Subcutaneous abdominal adipose tissue (tissue), 5 donors: Measurements from ENCODE around the gene ERF.
A peak's percentile ranks its signal among the peaks of the same experiment; 100 is the strongest.

Experiments
- H3K27ac ChIP-seq: one replicate; pipeline ENCODE4 v1.7.0; 2013; ENCODE audit warnings: low read depth, mild to moderate bottlenecking, inconsistent platforms, low read length, moderate library complexity
- H3K27me3 ChIP-seq, 5 donors: one replicate each; pipeline ENCODE4 v1.7.0; 2013; ENCODE audit warnings: low read length in 5 of 5, inconsistent platforms in 1 of 5; ENCODE audit not compliant: control insufficient read depth in 5 of 5, insufficient read depth in 4 of 5
- H3K36me3 ChIP-seq, 5 donors: one replicate each; pipeline ENCODE4 v1.7.0; 2013; ENCODE audit warnings: low read length in 5 of 5; ENCODE audit not compliant: control insufficient read depth in 5 of 5, insufficient read depth in 5 of 5
- H3K4me1 ChIP-seq, 5 donors: one replicate each; pipeline ENCODE4 v1.7.0; 2013; ENCODE audit warnings: low read length in 5 of 5, mild to moderate bottlenecking in 3 of 5, moderate library complexity in 1 of 5; ENCODE audit not compliant: control insufficient read depth in 5 of 5, insufficient read depth in 5 of 5
- H3K4me3 ChIP-seq, 5 donors: one replicate each; pipeline ENCODE4 v1.7.0; 2013; ENCODE audit warnings: low read length in 5 of 5, low read depth in 1 of 5
- H3K9ac ChIP-seq, 5 donors: one replicate each; pipeline ENCODE4 v1.7.0; 2013; ENCODE audit warnings: low read length in 5 of 5, mild to moderate bottlenecking in 4 of 5, moderate library complexity in 3 of 5
- H3K9me3 ChIP-seq, 5 donors: one replicate each; pipeline ENCODE4 v1.7.0; 2013; ENCODE audit warnings: low read length in 5 of 5; ENCODE audit not compliant: control insufficient read depth in 5 of 5
- donor health status: healthy.
- donor health status: healthy.
- donor health status: healthy.
- donor health status: healthy.
- donor health status: healthy.

ERF gene

GRCh38 chr19:42250183-42250665 lies 4.7 kb downstream of the ERF start:
- Histone ChIP-seq H3K27ac (peak overlapping the region; percentile 76), H3K4me3 (peak overlapping the region in 3 of 5 donors; percentile 27 to 54 (median 49)), H3K4me1 (peaks cover 13 to 60% (median 49%) of the 10 kb centered on the region in 5 donors), H3K36me3 (peaks cover 0 to 26% (median 18%) of the 10 kb centered on the region in 5 donors), H3K9me3 (no peaks in the 10 kb centered on the region), H3K9ac (peak overlapping the region in 1 of 5 donors; percentile 53), H3K27me3 (no peaks in the 10 kb centered on the region)

GRCh38 chr19:42249769-42250168 lies 5.2 kb downstream of the ERF start:
- Histone ChIP-seq H3K27ac (peak overlapping the region; percentile 76), H3K4me1 (peaks cover 13 to 64% (median 53%) of the 10 kb centered on the region in 5 donors), H3K27me3 (no peaks in the 10 kb centered on the region), H3K4me3 (peak overlapping the region in 2 of 5 donors; percentile 13 to 54), H3K9ac (peak overlapping the region in 1 of 5 donors; percentile 51), H3K36me3 (peaks cover 0 to 26% (median 18%) of the 10 kb centered on the region in 5 donors), H3K9me3 (no peaks in the 10 kb centered on the region)

- Histone ChIP-seq H3K9ac (peak overlapping the region in 1 of 5 donors; percentile 51), H3K27ac (peak overlapping the region; percentile 23)
Observed at GRCh38 chr19:42249149-42249750, 5.7 kb downstream of the ERF start.

GRCh38 chr19:42248270-42249148 lies 6.4 kb downstream of the ERF start:
- H3K27me3 ChIP-seq = no peaks in the 10 kb centered on the region
- H3K4me3 ChIP-seq = no peak overlapping the region
- peak overlapping the region; percentile 23 for H3K27ac ChIP-seq
- no peak overlapping the region for H3K9ac ChIP-seq
- no peaks in the 10 kb centered on the region for H3K9me3 ChIP-seq
- peaks cover 17 to 72% (median 61%) of the 10 kb centered on the region in 5 donors for H3K4me1 ChIP-seq
- H3K36me3 ChIP-seq = peaks cover 0 to 26% (median 18%) of the 10 kb centered on the region in 5 donors

More at GRCh38 chr19:42249149-42249750, 5.7 kb downstream of the ERF start:
- Histone ChIP-seq H3K27me3 (no peaks in the 10 kb centered on the region), H3K9me3 (no peaks in the 10 kb centered on the region), H3K36me3 (peaks cover 0 to 26% (median 18%) of the 10 kb centered on the region in 5 donors), H3K4me3 (no peak overlapping the region), H3K4me1 (peaks cover 17 to 65% (median 53%) of the 10 kb centered on the region in 5 donors)

GRCh38 chr19:42247640-42248199 lies 7.2 kb downstream of the ERF start:
- Histone ChIP-seq H3K9me3 (no peaks in the 10 kb centered on the region), H3K27ac (no peak overlapping the region), H3K9ac (no peak overlapping the region), H3K36me3 (peaks cover 0 to 26% (median 18%) of the 10 kb centered on the region in 5 donors), H3K4me3 (no peak overlapping the region), H3K4me1 (peaks cover 24 to 70% (median 56%) of the 10 kb centered on the region in 5 donors), H3K27me3 (peaks cover 0 to 6% (median 0%) of the 10 kb centered on the region in 5 donors)

- no peaks in the 10 kb centered on the region for H3K9me3 ChIP-seq
- H3K36me3 ChIP-seq = peaks cover 0 to 26% (median 18%) of the 10 kb centered on the region in 5 donors
- H3K27ac ChIP-seq = peak overlapping the region; percentile 51
- H3K9ac ChIP-seq = no peak overlapping the region
- peaks cover 0 to 7% (median 0%) of the 10 kb centered on the region in 5 donors for H3K27me3 ChIP-seq
- H3K4me3 ChIP-seq = no peak overlapping the region
- peaks cover 27 to 63% (median 50%) of the 10 kb centered on the region in 5 donors for H3K4me1 ChIP-seq
Observed at GRCh38 chr19:42246922-42247639, 7.8 kb downstream of the ERF start.

GRCh38 chr19:42246143-42246921 lies 8.6 kb downstream of the ERF start:
- peaks cover 0 to 7% (median 0%) of the 10 kb centered on the region in 5 donors for H3K27me3 ChIP-seq
- H3K36me3 ChIP-seq = peaks cover 0 to 26% (median 18%) of the 10 kb centered on the region in 5 donors
- H3K4me1 ChIP-seq = peaks cover 31 to 63% (median 49%) of the 10 kb centered on the region in 5 donors
- peak overlapping the region in 1 of 5 donors; percentile 11 for H3K9ac ChIP-seq
- no peak overlapping the region for H3K4me3 ChIP-seq
- no peaks in the 10 kb centered on the region for H3K9me3 ChIP-seq
- peak overlapping the region; percentile 51 for H3K27ac ChIP-seq

GRCh38 chr19:42245231-42245630 lies 9.7 kb downstream of the ERF start:
- Histone ChIP-seq H3K4me1 (peaks cover 29 to 63% (median 50%) of the 10 kb centered on the region in 5 donors), H3K9me3 (no peaks in the 10 kb centered on the region), H3K4me3 (peak overlapping the region in 1 of 5 donors; percentile 76), H3K27me3 (peaks cover 0 to 7% (median 0%) of the 10 kb centered on the region in 5 donors), H3K36me3 (peaks cover 0 to 27% (median 18%) of the 10 kb centered on the region in 5 donors), H3K9ac (peak overlapping the region in 2 of 5 donors; percentile 18 to 26), H3K27ac (peak overlapping the region; percentile 95)
